ENCODE results near the gene BRIP1. TPM values are rescaled to one million over a fixed set of nuclear protein-coding genes. Genes with fewer than 3 reads are reported as not detected.
"Not testable (repeated sequence)": the region's sequence is repeated elsewhere in the genome, so short reads cannot be mapped to it uniquely, and the experiment has no call there.

Gene BRIP1
- total RNA-seq, 1 experiment from 2014 or later, result 9.4 TPM

DNA sequence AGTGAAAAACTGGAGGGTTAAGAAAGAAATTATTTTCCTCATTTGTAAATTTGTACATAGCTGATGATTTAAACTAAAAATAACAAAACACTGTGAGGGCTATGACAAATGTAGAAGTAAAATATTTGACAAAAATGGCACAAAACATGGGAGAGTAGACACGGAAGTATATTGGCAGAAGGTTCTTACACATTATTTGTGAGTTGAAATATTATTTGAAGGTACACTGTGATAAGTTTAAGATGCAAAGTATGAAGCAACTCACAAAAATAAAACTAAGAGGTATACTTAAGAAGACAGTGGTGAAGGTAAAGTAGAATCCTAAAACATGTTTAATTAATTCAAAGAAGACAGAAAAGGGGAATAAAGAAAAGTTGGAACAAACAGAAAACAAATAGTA is 34.6 kb downstream of the BRIP1 start:
- no peaks in the 10 kb centered on the region for H3K36me3 ChIP-seq (ENCODE audit: control insufficient read depth, insufficient read depth, low read length)
- in situ Hi-C loops (cut with HindIII; ENCODE audit: low pct_unique_long_range_greater_than_20kb, low sequenced_read_pairs) (no loop called here), intact Hi-C loops (cut with micrococcal nuclease; ENCODE audit: unreplicated experiment) (no loop called here)
- ATAC-seq (no peak), DNase-seq (ENCODE audit: low read depth, low spot score) (no peak)
- ChIA-PET POLR2A (no interaction called here), CTCF (no interaction called here)
- no peak overlapping the region for H3K27ac ChIP-seq (ENCODE audit: low read length)
- no TSS peak for BruUV-seq (replicated peaks)
- no peak for TF ChIP-seq TCF7L2 (IDR thresholded peaks at IDR 0.05; ENCODE audit: low read depth, low read length)
- TF ChIP-seq POLR2AphosphoS5 (IDR thresholded peaks at IDR 0.05; ENCODE audit: low read depth, low read length), result no peak
- no peak for TF ChIP-seq REST (IDR thresholded peaks at IDR 0.05; ENCODE audit: insufficient read depth in 1 of 2, low read depth in 2 of 2, low read length in 1 of 2)
- TF ChIP-seq CTCF (IDR thresholded peaks at IDR 0.05), result no peak
- no peak for TF ChIP-seq SIN3A (IDR thresholded peaks at IDR 0.05; ENCODE audit: borderline replicate concordance, insufficient read depth, low read depth, low read length)
- H3K4me3 ChIP-seq (ENCODE audit: low read depth in 2 of 2, low read length in 2 of 2), result no peak overlapping the region
- H3K9me3 ChIP-seq (ENCODE audit: control insufficient read depth, insufficient read depth, low read depth, low read length), result no peaks in the 10 kb centered on the region
- peaks cover 4% of the 10 kb centered on the region; the same call in 1 of the 2 replicates for H3K4me1 ChIP-seq (ENCODE audit: control insufficient read depth, insufficient read depth, low read length)
- H3K27me3 ChIP-seq (ENCODE audit: control insufficient read depth, insufficient read depth, low read length), result no peaks in the 10 kb centered on the region

- CTCF ChIA-PET, result no interaction called here
- H3K27ac ChIP-seq (ENCODE audit: low read length), result no peak overlapping the region
- no peaks in the 10 kb centered on the region for H3K4me1 ChIP-seq (ENCODE audit: control insufficient read depth, insufficient read depth, low read length)
- H3K27me3 ChIP-seq (ENCODE audit: control insufficient read depth, insufficient read depth, low read length), result no peaks in the 10 kb centered on the region
- no peak for TF ChIP-seq POLR2AphosphoS5 (IDR thresholded peaks at IDR 0.05; ENCODE audit: low read depth, low read length)
- no peak for TF ChIP-seq REST (IDR thresholded peaks at IDR 0.05; ENCODE audit: insufficient read depth in 1 of 2, low read depth in 2 of 2, low read length in 1 of 2)
- TF ChIP-seq TCF7L2 (IDR thresholded peaks at IDR 0.05; ENCODE audit: low read depth, low read length), result no peak
- TF ChIP-seq SIN3A (IDR thresholded peaks at IDR 0.05; ENCODE audit: borderline replicate concordance, insufficient read depth, low read depth, low read length), result no peak
- TF ChIP-seq CTCF (IDR thresholded peaks at IDR 0.05), result no peak
- POLR2A ChIA-PET, result no interaction called here
- no peak for DNase-seq (ENCODE audit: low read depth, low spot score)
- no peaks in the 10 kb centered on the region for H3K9me3 ChIP-seq (ENCODE audit: control insufficient read depth, insufficient read depth, low read depth, low read length)
- in situ Hi-C loops (cut with HindIII; ENCODE audit: low pct_unique_long_range_greater_than_20kb, low sequenced_read_pairs) (no loop called here), intact Hi-C loops (cut with micrococcal nuclease; ENCODE audit: unreplicated experiment) (no loop called here)
- no peaks in the 10 kb centered on the region for H3K36me3 ChIP-seq (ENCODE audit: control insufficient read depth, insufficient read depth, low read length)
- BruUV-seq (replicated peaks), result no TSS peak
- no peak for ATAC-seq
- H3K4me3 ChIP-seq (ENCODE audit: low read depth in 2 of 2, low read length in 2 of 2), result no peak overlapping the region
Measured at GRCh38 chr17:61827649-61828395, 35.5 kb downstream of the BRIP1 start.

GRCh38 chr17:61826866-61827265 is 36.5 kb downstream of the BRIP1 start:
- H3K4me3 ChIP-seq (ENCODE audit: low read depth in 2 of 2, low read length in 2 of 2); CTCF ChIA-PET; BruUV-seq (replicated peaks); in situ Hi-C loops (cut with HindIII; ENCODE audit: low pct_unique_long_range_greater_than_20kb, low sequenced_read_pairs); H3K36me3 ChIP-seq (ENCODE audit: control insufficient read depth, insufficient read depth, low read length); POLR2A ChIA-PET; H3K9me3 ChIP-seq (ENCODE audit: control insufficient read depth, insufficient read depth, low read depth, low read length); ATAC-seq; DNase-seq (ENCODE audit: low read depth, low spot score); H3K4me1 ChIP-seq (ENCODE audit: control insufficient read depth, insufficient read depth, low read length); H3K27me3 ChIP-seq (ENCODE audit: control insufficient read depth, insufficient read depth, low read length); intact Hi-C loops (cut with micrococcal nuclease; ENCODE audit: unreplicated experiment); H3K27ac ChIP-seq (ENCODE audit: low read length): not testable (repeated sequence)
